GM12891 (cell line): ENCODE measurements around the gene XPNPEP3.

Experiments
- PAX5 ChIP-seq: IDR thresholded peaks from 2 replicates; pipeline ENCODE4 v1.6.1; 2011; ENCODE audit warnings: low read length, moderate library complexity, mild to moderate bottlenecking; ENCODE audit not compliant: insufficient read depth, severe bottlenecking
- POLR2A ChIP-seq: IDR thresholded peaks from 2 replicates; pipeline ENCODE4 v1.6.1; 2011; ENCODE audit warnings: low read depth, low read length, control low read depth
- POLR2AphosphoS5 ChIP-seq: IDR thresholded peaks from 2 replicates; pipeline ENCODE4 v1.6.1; 2011; ENCODE audit warnings: low read depth, low read length, control low read depth
- POU2F2 ChIP-seq: IDR thresholded peaks from 2 replicates; pipeline ENCODE4 v1.6.1; 2011; ENCODE audit warnings: low read depth, mild to moderate bottlenecking, control low read depth, low read length, moderate library complexity
- TAF1 ChIP-seq: IDR thresholded peaks from 2 replicates; pipeline ENCODE4 v1.6.1; 2011; ENCODE audit warnings: low read depth, low read length, control low read depth

GRCh38 chr22:40920526-40920925, 63.6 kb downstream of the XPNPEP3 start:
- TF ChIP-seq TAF1 (no peak), POLR2A (no peak), PAX5 (no peak), POLR2AphosphoS5 (no peak), POU2F2 (no peak)
